K562 (cell line): ENCODE results near the gene ANKRD12. TPM values are rescaled to one million over a fixed set of nuclear protein-coding genes. Genes with fewer than 3 reads are reported as not detected.

Experiments used
- ATAC-seq: fragments of 200-7000 bp; cut with Tn5 transposase; 3 replicates; pipeline ENCODE4 v1.9.1; 2020; ENCODE audit warnings: moderate library complexity
- BruUV-seq: library from RNA; stranded (reverse); fragments of 400-500 nt; replicated peaks from 2 replicates; lab custom pipeline; 2021; lab: Mats Ljungman, UMichigan
- CTCF ChIA-PET: fragments of 300-600 bp; formaldehyde crosslinking; extraction: SDS; loops from one replicate; lab custom pipeline; 2021; ENCODE audit warnings: low intra/inter-chr PET ratio; lab: Yijun Ruan, JAX
- POLR2A ChIA-PET: fragments of 300-600, 350-650 bp; sonication (Branson Sonifier 250); formaldehyde crosslinking; extraction: SDS; loops from one replicate; lab custom pipeline; 2021; ENCODE audit warnings: antibody characterized with exemption, inconsistent platforms; lab: Yijun Ruan, JAX
- DNase-seq, 4 experiments: peaks; one replicate each; pipeline versions ENCODE4 v3.0.0 to v3.0.0-alpha.2; 2011 to 2018; ENCODE audit warnings: low spot score in 3 of 4, mixed read lengths in 3 of 4; ENCODE audit errors: extremely low read depth in 1 of 4
- FAIRE-seq: peaks from 2 replicates; lab custom pipeline; 2011; peaks lifted over from hg19 to GRCh38; lab: Jason Lieb, UNC
- H2AFZ ChIP-seq: 2 replicates; pipeline ENCODE4 v1.6.0; 2011; ENCODE audit warnings: low read depth, low read length, control low read depth, inconsistent platforms
- H3K27ac ChIP-seq: fragments of 200-600 bp; 3 replicates; pipeline ENCODE4 v1.8.0; 2011; ENCODE audit warnings: low read depth, mild to moderate bottlenecking, control low read depth, inconsistent platforms, low read length, moderate library complexity, mixed read lengths; ENCODE audit errors: extremely low read depth
- H3K27me3 ChIP-seq, 2 experiments: fragments of 300-600 bp in 1 of 2; 2 replicates in 1 of 2; 3 replicates in 1 of 2; pipeline versions ENCODE4 v1.6.0 to v1.8.0; 2011; ENCODE audit warnings: inconsistent platforms in 2 of 2, low read length in 2 of 2, mild to moderate bottlenecking in 1 of 2, mixed read lengths in 1 of 2, moderate library complexity in 1 of 2; ENCODE audit not compliant: control insufficient read depth in 2 of 2, insufficient read depth in 2 of 2
- H3K36me3 ChIP-seq: fragments of 300-600 bp; 3 replicates; pipeline ENCODE4 v1.8.0; 2011; ENCODE audit warnings: mild to moderate bottlenecking, low read length, inconsistent platforms; ENCODE audit not compliant: control insufficient read depth, insufficient read depth
- H3K4me1 ChIP-seq, 2 experiments: fragments of 200-600 bp in 1 of 2; replicated peaks in 1 of 2; 2 replicates in 1 of 2; 3 replicates in 1 of 2; pipeline versions ENCODE4 v1.5.1 to v1.8.0; 2011; ENCODE audit warnings: inconsistent platforms in 2 of 2, low read length in 2 of 2, mild to moderate bottlenecking in 1 of 2, mixed read lengths in 1 of 2, moderate library complexity in 1 of 2; ENCODE audit not compliant: control insufficient read depth in 2 of 2, insufficient read depth in 2 of 2
- H3K4me2 ChIP-seq: 2 replicates; pipeline ENCODE4 v1.6.1; 2011; ENCODE audit warnings: low read length, control low read depth, inconsistent platforms, mixed read lengths; ENCODE audit not compliant: insufficient read depth
- H3K4me3 ChIP-seq: fragments of 200-600 bp; sonication (generic), shearing (Covaris generic); 2 replicates; pipeline ENCODE4 v1.5.1; 2016; ENCODE audit warnings: control low read depth, inconsistent platforms
- H3K79me2 ChIP-seq: fragments of 200-600 bp; 3 replicates; pipeline ENCODE4 v1.8.0; 2011; ENCODE audit warnings: low read length, inconsistent platforms; ENCODE audit not compliant: control insufficient read depth, insufficient read depth
- H3K9ac ChIP-seq, 2 experiments: 2 replicates each; pipeline versions ENCODE4 v1.6.0 to v1.6.1; 2011; ENCODE audit warnings: low read depth in 2 of 2, low read length in 2 of 2, control low read depth in 1 of 2, inconsistent platforms in 1 of 2, mild to moderate bottlenecking in 1 of 2, mixed read lengths in 1 of 2; ENCODE audit not compliant: insufficient read depth in 1 of 2
- H3K9me1 ChIP-seq: one replicate; pipeline ENCODE4 v1.6.0; 2011; ENCODE audit warnings: inconsistent platforms, mild to moderate bottlenecking, low read length, moderate library complexity; ENCODE audit not compliant: control insufficient read depth, insufficient read depth
- H3K9me3 ChIP-seq: replicated peaks from 2 replicates; pipeline ENCODE4 v1.5.1; 2011; ENCODE audit warnings: low read depth, low read length, inconsistent platforms; ENCODE audit not compliant: control insufficient read depth, insufficient read depth
- H4K20me1 ChIP-seq: replicated peaks from 2 replicates; pipeline ENCODE4 v1.6.1; 2011; ENCODE audit warnings: low read length, inconsistent platforms, mixed read lengths; ENCODE audit not compliant: control insufficient read depth, insufficient read depth
- ARID3B ChIP-seq: fragments of 250-450 bp; sonication (Bioruptor Pico); IDR thresholded peaks from 2 replicates; pipeline ENCODE4 v1.4.0; 2020; ENCODE audit warnings: borderline replicate concordance
- BRF1 ChIP-seq: IDR thresholded peaks from 3 replicates; pipeline ENCODE4 v1.6.1; 2011; ENCODE audit warnings: borderline replicate concordance, mild to moderate bottlenecking; ENCODE audit not compliant: insufficient read length; ENCODE audit errors: extremely low read depth
- ETV5 ChIP-seq: sonication (generic); formaldehyde crosslinking; IDR thresholded peaks from 2 replicates; pipeline ENCODE4 v1.4.0; 2020; ENCODE audit warnings: low read depth, mild to moderate bottlenecking, missing genetic modification reagents
- ETV6 ChIP-seq, 3 experiments: fragments of 150-350 bp in 1 of 3; sonication (generic) in 1 of 3; formaldehyde crosslinking in 1 of 3; IDR thresholded peaks; 2 replicates each; pipeline versions ENCODE4 v1.6.1 to v1.8.0; 2014 to 2022; ENCODE audit warnings: borderline replicate concordance in 2 of 3, low read depth in 2 of 3, antibody characterized with exemption in 1 of 3, low read length in 1 of 3, mild to moderate bottlenecking in 1 of 3, missing genetic modification reagents in 1 of 3
- LEF1 ChIP-seq: fragments of 450-650 bp; IDR thresholded peaks from 2 replicates; pipeline ENCODE4 v1.6.1; 2016; ENCODE audit warnings: mild to moderate bottlenecking
- PRPF4 ChIP-seq: fragments of 200-400 bp; formaldehyde crosslinking; IDR thresholded peaks from one replicate; pipeline ENCODE4 v1.6.1; 2017; ENCODE audit warnings: low read length, low read depth, mild to moderate bottlenecking; ENCODE audit not compliant: insufficient read depth, poor library complexity, severe bottlenecking
- PURB ChIP-seq: sonication (generic); formaldehyde crosslinking; IDR thresholded peaks from 2 replicates; pipeline ENCODE4 v1.9.0; 2021; ENCODE audit warnings: low read depth, mild to moderate bottlenecking, missing genetic modification reagents
- SNAPC5 ChIP-seq: fragments of 250-450 bp; sonication (Bioruptor Pico); IDR thresholded peaks from 2 replicates; pipeline ENCODE4 v1.8.0; 2021; ENCODE audit warnings: moderate library complexity, mild to moderate bottlenecking, inconsistent platforms
- TAF9B ChIP-seq: fragments of 450-650 bp; IDR thresholded peaks from 2 replicates; pipeline ENCODE4 v1.6.1; 2018; ENCODE audit warnings: mild to moderate bottlenecking; ENCODE audit not compliant: partially characterized antibody
- TFAM ChIP-seq: fragments of 250-450 bp; sonication (Bioruptor Pico); conservative IDR thresholded peaks from 2 replicates; pipeline ENCODE4 v1.5.0; 2021; ENCODE audit warnings: mild to moderate bottlenecking, moderate library complexity
- XRCC3 ChIP-seq: fragments of 450-650 bp; IDR thresholded peaks from 2 replicates; pipeline ENCODE4 v1.6.1; 2017; ENCODE audit warnings: mild to moderate bottlenecking, moderate library complexity
- ZC3H11A ChIP-seq: IDR thresholded peaks from 2 replicates; pipeline ENCODE4 v1.6.1; 2012; ENCODE audit warnings: low read depth, low read length, improper control_type of control experiment
- ZC3H4 ChIP-seq: sonication (generic); formaldehyde crosslinking; IDR thresholded peaks from 2 replicates; pipeline ENCODE4 v1.9.0; 2021; ENCODE audit warnings: missing genetic modification reagents, borderline replicate concordance
- ZEB2 ChIP-seq: fragments of 450-650 bp; IDR thresholded peaks from 2 replicates; pipeline ENCODE4 v1.6.1; 2016
- ZFPM2 ChIP-seq: fragments of 250-450 bp; sonication (Bioruptor Pico); IDR thresholded peaks from 2 replicates; pipeline ENCODE4 v1.5.1; 2022; ENCODE audit warnings: mild to moderate bottlenecking
- ZNF224 ChIP-seq: sonication (generic); formaldehyde crosslinking; IDR thresholded peaks from 2 replicates; pipeline ENCODE4 v1.8.0; 2022; ENCODE audit warnings: mild to moderate bottlenecking, missing genetic modification reagents
- ZNF551 ChIP-seq: fragments of 250-450 bp; sonication (Bioruptor Pico); IDR thresholded peaks from 2 replicates; pipeline ENCODE4 v1.5.0; 2021; ENCODE audit warnings: mild to moderate bottlenecking, moderate library complexity
- WGBS: fragments of 100-300 bp; shearing (Covaris generic); methylation state at CpG from one replicate; pipeline ENCODE4 v1.1.6; 2016; ENCODE audit warnings: low coverage, mixed read lengths; ENCODE audit not compliant: insufficient coverage; ENCODE audit errors: missing lambda C conversion rate; 5-methylcytosine and 5-hydroxymethylcytosine counted together
- in situ Hi-C: fragments of 300-500 bp; cut with MboI; formaldehyde crosslinking; loops from 4 replicates; pipeline ENCODE4 v1.15.0; 2018; ENCODE audit warnings: inconsistent platforms, mixed read lengths
- intact Hi-C: fragments of 100-400 bp; cut with micrococcal nuclease; formaldehyde crosslinking; loops from 2 replicates; pipeline ENCODE4 v1.14.2; 2022
- polyA plus RNA-seq, 8 experiments: library from polyadenylated mRNA; depleted of rRNA in 4 of 8; stranded (reverse) in 5 of 8; unstranded in 3 of 8; fragments of >200 nt; fragmentation: Nextera tagmentation in 2 of 8; fragmentation: Illumina TruSeq in 1 of 8; extraction: Ambion mirVana in 2 of 8; extraction: Trizol in 1 of 8; gene quantifications; 2 replicates each; pipeline versions ENCODE4 v1.2.1 to v1.2.3, GENCODE V29; 2011 to 2014; ENCODE audit warnings: inconsistent platforms in 1 of 8, missing spikeins in 1 of 8
- total RNA-seq, 7 experiments: library from RNA; depleted of rRNA in 6 of 7; stranded (reverse); fragments of >200 nt in 6 of 7; fragmentation: Illumina TruSeq in 2 of 7; extraction: Trizol in 2 of 7; gene quantifications; 2 replicates each; pipeline versions ENCODE4 v1.2.1 to v1.2.3, GENCODE V29; 2011 to 2021; ENCODE audit warnings: low replicate concordance in 1 of 7
- TF ChIP-seq, protein P1 (sequence below): sonication (generic); formaldehyde crosslinking; IDR thresholded peaks from 2 replicates; pipeline ENCODE4 v1.8.1; 2022; ENCODE audit warnings: missing genetic modification reagents

Gene ANKRD12
- total and polyA plus RNA-seq, 9 of the 15 experiments (the other 6 are each of a cell fraction or from before 2014, with no cell fraction given), result 6.6 to 28.2 (median 16.0) TPM

DNA sequence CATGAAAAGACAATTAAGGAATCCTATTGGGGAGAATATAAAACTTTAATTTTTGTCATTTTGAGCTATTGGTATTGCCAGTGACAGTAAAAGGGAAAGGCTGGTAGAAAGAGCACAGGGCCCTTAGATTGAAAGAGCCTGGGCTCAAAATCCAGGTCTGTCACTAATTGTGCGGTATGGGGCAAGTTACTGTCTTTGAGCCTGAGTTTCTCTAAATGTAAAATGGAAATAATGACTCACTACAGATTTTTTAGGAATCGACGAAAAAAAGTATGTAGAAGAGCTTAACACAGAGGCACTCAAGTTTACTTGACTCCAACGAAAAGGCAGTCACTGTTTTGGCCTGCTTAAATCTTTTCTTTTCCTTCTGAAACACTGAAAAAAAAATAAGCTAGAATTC lies 27.1 kb upstream of the ANKRD12 start:
- H3K36me3 ChIP-seq, result peaks cover 87% of the 10 kb centered on the region
- no peaks in the 10 kb centered on the region for H3K27me3 ChIP-seq
- CTCF ChIA-PET, result no interaction called here
- intact Hi-C loops, result no loop called here
- 85% methylated on average over 4 of the region's 4 CpGs for WGBS
- TF ChIP-seq PURB (CRISPR knock-in tag) (no peak), SNAPC5 (CRISPR knock-in tag) (no peak), LEF1 (no peak), ZC3H11A (no peak), PRPF4 (no peak), ZC3H4 (no peak), TFAM (CRISPR knock-in tag) (no peak), ZNF224 (CRISPR knock-in tag) (no peak), ARID3B (CRISPR knock-in tag) (no peak), ZFPM2 (CRISPR knock-in tag) (no peak), ZEB2 (no peak), ETV6 (IDR thresholded peaks at IDR 0.05; ENCODE audit: borderline replicate concordance in 1 of 2, low read depth in 2 of 2, low read length in 1 of 2) (no peak), ETV6 (CRISPR knock-in tag; IDR thresholded peaks at IDR 0.05; ENCODE audit: borderline replicate concordance) (no peak), ZNF551 (CRISPR knock-in tag) (no peak), BRF1 (no peak), ETV5 (no peak), XRCC3 (no peak), TAF9B (no peak)
- TF ChIP-seq, protein P1, sequence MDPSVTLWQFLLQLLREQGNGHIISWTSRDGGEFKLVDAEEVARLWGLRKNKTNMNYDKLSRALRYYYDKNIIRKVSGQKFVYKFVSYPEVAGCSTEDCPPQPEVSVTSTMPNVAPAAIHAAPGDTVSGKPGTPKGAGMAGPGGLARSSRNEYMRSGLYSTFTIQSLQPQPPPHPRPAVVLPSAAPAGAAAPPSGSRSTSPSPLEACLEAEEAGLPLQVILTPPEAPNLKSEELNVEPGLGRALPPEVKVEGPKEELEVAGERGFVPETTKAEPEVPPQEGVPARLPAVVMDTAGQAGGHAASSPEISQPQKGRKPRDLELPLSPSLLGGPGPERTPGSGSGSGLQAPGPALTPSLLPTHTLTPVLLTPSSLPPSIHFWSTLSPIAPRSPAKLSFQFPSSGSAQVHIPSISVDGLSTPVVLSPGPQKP (CRISPR knock-in tag), result no peak
- TF ChIP-seq, all 486 proteins: peak for 0
- H3K9me3 ChIP-seq, result no peaks in the 10 kb centered on the region
- FAIRE-seq, result no peak
- DNase-seq, result no peak
- peaks cover 100% of the 10 kb centered on the region for H3K79me2 ChIP-seq
- no peak overlapping the region for H2AFZ ChIP-seq
- no peak overlapping the region for H3K9ac ChIP-seq
- in situ Hi-C loops, result no loop called here
- no TSS peak for BruUV-seq
- no peak for ATAC-seq
- H3K9me1 ChIP-seq, result no peaks in the 10 kb centered on the region
- H3K4me2 ChIP-seq, result no peak overlapping the region
- H3K27ac ChIP-seq, result no peak overlapping the region
- POLR2A ChIA-PET, result interaction anchor here (0.6 to 2.3 kb wide), 11 partner anchors 8 to 449 kb away, joined by 3 to 9 read pairs (median 4); no protein-coding TSS in a partner anchor
- H3K4me3 ChIP-seq, result no peak overlapping the region
- peaks cover 22% of the 10 kb centered on the region for H4K20me1 ChIP-seq
- peaks cover 3 to 45% of the 10 kb centered on the region in 2 experiments; a peak in 4 of 5 replicates for H3K4me1 ChIP-seq
